ENCODE measurements around the gene PEX14. TPM values are rescaled to one million over a fixed set of nuclear protein-coding genes. Genes with fewer than 3 reads are reported as not detected.

PEX14 gene
- total RNA-seq, 1 donor = 17.3 TPM

DNA sequence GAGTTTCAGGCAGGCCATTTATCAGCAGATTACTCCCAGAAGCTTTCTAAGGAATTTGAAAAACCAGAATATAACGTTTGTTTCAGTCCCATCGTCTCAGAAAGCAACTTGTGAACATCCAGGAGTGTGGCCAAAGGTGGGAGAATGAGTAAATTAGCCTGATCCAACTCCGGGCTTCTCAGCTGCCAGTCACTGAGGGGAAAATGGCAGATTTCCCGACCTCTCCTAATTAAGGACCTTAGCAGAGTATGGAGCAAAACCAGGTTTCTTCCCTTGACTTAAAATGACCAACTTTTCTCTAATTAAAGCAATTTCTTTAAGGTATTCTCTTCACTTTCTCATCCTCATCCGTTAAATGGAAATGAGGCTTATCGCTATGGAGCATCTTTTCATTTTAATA lies 23.9 kb upstream of the PEX14 start:
- peak overlapping the region; percentile 32 for H3K4me3 ChIP-seq (ENCODE audit: low read depth, low read length)
- no peak for DNase-seq (ENCODE audit: low read depth)
- no peak for TF ChIP-seq CTCF (IDR thresholded peaks at IDR 0.05; ENCODE audit: insufficient read depth, low read depth, low read length)

DNA sequence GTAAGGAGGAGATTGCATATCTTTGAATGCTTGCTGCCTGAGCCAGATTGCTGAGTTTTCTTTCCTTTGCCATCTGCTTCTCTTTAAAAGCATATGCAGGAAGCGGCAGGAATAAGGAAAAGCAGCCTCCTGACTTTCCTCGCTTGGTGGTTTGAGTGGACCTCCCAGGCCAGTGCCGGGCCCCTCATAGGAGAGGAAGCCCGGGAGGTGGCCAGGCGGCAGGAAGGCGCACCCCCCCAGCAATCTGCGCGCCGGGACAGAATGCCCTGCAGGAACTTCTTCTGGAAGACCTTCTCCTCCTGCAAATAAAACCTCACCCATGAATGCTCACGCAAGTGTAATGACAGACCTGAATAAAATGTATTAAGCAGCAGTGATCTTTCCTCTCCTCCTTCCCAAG lies 23.5 kb upstream of the PEX14 start:
- peak; percentile 36 for DNase-seq (ENCODE audit: low read depth)
- H3K4me3 ChIP-seq (ENCODE audit: low read depth, low read length) = peak overlapping the region; percentile 32
- TF ChIP-seq CTCF (IDR thresholded peaks at IDR 0.05; ENCODE audit: insufficient read depth, low read depth, low read length) = no peak

GRCh38 chr1:10456048-10456447 lies 18.7 kb upstream of the PEX14 start:
- DNase-seq (ENCODE audit: low read depth) = no peak
- no peak overlapping the region for H3K4me3 ChIP-seq (ENCODE audit: low read depth, low read length)
- no peak for TF ChIP-seq CTCF (IDR thresholded peaks at IDR 0.05; ENCODE audit: insufficient read depth, low read depth, low read length)

GRCh38 chr1:10456661-10457060 lies 18.1 kb upstream of the PEX14 start:
- no peak for DNase-seq (ENCODE audit: low read depth)
- no peak overlapping the region for H3K4me3 ChIP-seq (ENCODE audit: low read depth, low read length)
- TF ChIP-seq CTCF (IDR thresholded peaks at IDR 0.05; ENCODE audit: insufficient read depth, low read depth, low read length) = no peak

DNA sequence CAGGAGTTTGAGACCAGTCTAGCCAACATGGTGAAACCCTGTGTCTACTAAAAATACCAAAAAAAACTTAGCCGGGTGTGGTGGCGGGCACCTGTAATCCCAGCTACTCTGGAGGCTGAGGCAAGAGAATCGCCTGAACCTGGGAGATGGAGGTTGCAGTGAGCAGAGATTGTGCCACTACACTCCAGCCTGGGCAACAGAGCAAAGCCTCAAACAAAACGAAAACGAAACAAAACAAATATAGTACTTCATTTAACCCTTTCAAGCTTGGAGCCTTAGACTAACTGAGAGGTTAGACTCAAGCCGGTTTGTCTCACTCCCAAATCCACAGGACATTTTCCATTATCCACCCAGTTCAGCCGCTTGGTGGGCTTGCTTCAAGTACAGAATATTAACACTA lies 17.3 kb upstream of the PEX14 start:
- H3K4me3 ChIP-seq (ENCODE audit: low read depth, low read length) = peak overlapping the region; percentile 24
- peak; percentile 37 for DNase-seq (ENCODE audit: low read depth)

DNA sequence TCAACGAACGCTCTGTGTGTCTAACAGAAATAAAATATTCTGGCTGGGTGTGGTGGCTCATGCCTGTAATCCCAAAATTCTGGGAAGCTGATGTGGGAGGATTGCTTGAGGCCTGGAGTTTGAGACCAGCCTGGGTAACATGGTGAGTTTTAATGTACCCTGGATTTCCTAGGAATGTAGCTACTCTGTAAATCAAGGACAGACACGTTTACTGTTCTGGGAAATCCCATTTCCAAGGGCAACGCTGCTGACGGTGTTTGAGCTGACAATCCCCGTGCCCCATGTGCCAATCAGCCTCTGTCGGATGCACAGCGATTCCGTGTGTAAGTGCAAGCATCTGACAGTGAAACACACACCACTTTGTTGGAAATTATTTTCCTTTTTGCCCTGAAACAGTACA lies 16.9 kb upstream of the PEX14 start:
- TF ChIP-seq CTCF (IDR thresholded peaks at IDR 0.05; ENCODE audit: insufficient read depth, low read depth, low read length) = no peak
- peak overlapping the region; percentile 24 for H3K4me3 ChIP-seq (ENCODE audit: low read depth, low read length)
- peak; percentile 74 for DNase-seq (ENCODE audit: low read depth)

DNA sequence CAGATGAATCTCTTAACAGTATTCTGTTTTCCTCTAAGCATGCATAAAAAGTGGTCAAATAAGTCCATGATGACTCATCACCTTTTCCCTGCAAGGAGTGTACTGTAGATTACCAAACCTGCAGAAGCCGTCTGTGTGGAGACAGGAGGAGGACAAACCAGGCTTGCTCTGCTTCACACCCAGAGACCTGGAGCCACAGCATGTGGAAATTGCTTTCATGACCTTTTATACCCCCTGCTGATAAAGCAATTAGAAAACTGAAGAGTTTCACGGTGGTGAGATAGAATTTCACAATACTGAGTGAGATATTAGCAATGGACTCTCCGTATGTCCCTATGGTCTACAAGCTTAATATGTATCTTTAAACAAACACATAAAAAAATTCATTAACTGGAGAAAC lies 15.6 kb upstream of the PEX14 start:
- peak; percentile 94 for DNase-seq (ENCODE audit: low read depth)
- no peak for TF ChIP-seq CTCF (IDR thresholded peaks at IDR 0.05; ENCODE audit: insufficient read depth, low read depth, low read length)
- H3K4me3 ChIP-seq (ENCODE audit: low read depth, low read length) = no peak overlapping the region

Data from fibroblast of villous mesenchyme (primary cell).